Endodermal cell (in vitro differentiated cells): Measurements from ENCODE around the gene CHRDL1. TPM values are rescaled to one million over a fixed set of nuclear protein-coding genes. Genes with fewer than 3 reads are reported as not detected.

ENCODE experiments used
- DNase-seq: peaks from one replicate; pipeline ENCODE4 v3.0.0-alpha.2; 2017
- H3K27ac ChIP-seq: 2 replicates; pipeline ENCODE4 v1.5.1; 2013; ENCODE audit warnings: mild to moderate bottlenecking, low read depth, low read length, moderate library complexity
- H3K27me3 ChIP-seq: 2 replicates; pipeline ENCODE4 v1.6.1; 2013; ENCODE audit warnings: mild to moderate bottlenecking, low read length, moderate library complexity; ENCODE audit not compliant: insufficient read depth, control insufficient read depth, poor library complexity, severe bottlenecking
- H3K36me3 ChIP-seq: 2 replicates; pipeline ENCODE4 v1.7.0; 2013; ENCODE audit warnings: mild to moderate bottlenecking, low read length, moderate library complexity; ENCODE audit not compliant: control insufficient read depth, insufficient read depth
- H3K4me1 ChIP-seq: one replicate; pipeline ENCODE4 v1.7.0; 2013; ENCODE audit warnings: low read length; ENCODE audit not compliant: control insufficient read depth, insufficient read depth
- H3K4me3 ChIP-seq: 2 replicates; pipeline ENCODE4 v1.5.1; 2013; ENCODE audit warnings: mild to moderate bottlenecking, low read length, moderate library complexity
- H3K9ac ChIP-seq: 2 replicates; pipeline ENCODE4 v1.6.1; 2013; ENCODE audit warnings: mild to moderate bottlenecking, low read length, moderate library complexity; ENCODE audit not compliant: poor library complexity, severe bottlenecking; ENCODE audit errors: extremely low read depth
- H3K9me3 ChIP-seq: 2 replicates; pipeline ENCODE4 v1.6.1; 2013; ENCODE audit warnings: mild to moderate bottlenecking, low read length, moderate library complexity; ENCODE audit not compliant: control insufficient read depth
- H3K27ac Mint-ChIP-seq: 2 replicates; pipeline ENCODE4 v1.8.0; 2020; ENCODE audit warnings: mixed read lengths
- H3K27me3 Mint-ChIP-seq: 2 replicates; pipeline ENCODE4 v1.8.0; 2021; ENCODE audit warnings: mild to moderate bottlenecking, mixed read lengths; ENCODE audit not compliant: insufficient read depth
- H3K36me3 Mint-ChIP-seq: 2 replicates; pipeline ENCODE4 v1.8.0; 2020; ENCODE audit warnings: low read depth, mixed read lengths
- H3K4me1 Mint-ChIP-seq: 2 replicates; pipeline ENCODE4 v1.8.0; 2020; ENCODE audit warnings: mixed read lengths
- H3K4me3 Mint-ChIP-seq: 2 replicates; pipeline ENCODE4 v1.8.0; 2020; ENCODE audit warnings: mild to moderate bottlenecking, moderate library complexity, mixed read lengths
- H3K9me3 Mint-ChIP-seq: 2 replicates; pipeline ENCODE4 v1.8.0; 2020; ENCODE audit warnings: mild to moderate bottlenecking, mixed read lengths
- CTCF ChIP-seq: fragments of 200-600 bp; sonication (generic); conservative IDR thresholded peaks from 2 replicates; pipeline ENCODE4 v1.5.0; 2021; ENCODE audit warnings: antibody characterized with exemption, mild to moderate bottlenecking
- WGBS, 2 experiments: methylation state at CpG; one replicate each; pipeline versions ENCODE4 v1.1.5 to v1.1.7; 2013; ENCODE audit warnings: missing lambda C conversion rate in 2 of 2, mixed read lengths in 1 of 2; ENCODE audit not compliant: insufficient coverage in 1 of 2, insufficient read length in 1 of 2; 5-methylcytosine and 5-hydroxymethylcytosine counted together
- total RNA-seq, 2 donors: library from RNA; stranded (reverse); fragmentation: NEBNext Ultra II Directional in 1 of 2; extraction: Animal tissue kit (Norgen Biotek cat#: 25700) in 1 of 2; gene quantifications; 2 replicates in 1 of 2; 3 replicates in 1 of 2; pipeline ENCODE4 v1.2.1, GENCODE V29; 2021

Gene CHRDL1
- total RNA-seq, 2 donors from 2014 or later, result 2.2 to 3.6 TPM

DNA sequence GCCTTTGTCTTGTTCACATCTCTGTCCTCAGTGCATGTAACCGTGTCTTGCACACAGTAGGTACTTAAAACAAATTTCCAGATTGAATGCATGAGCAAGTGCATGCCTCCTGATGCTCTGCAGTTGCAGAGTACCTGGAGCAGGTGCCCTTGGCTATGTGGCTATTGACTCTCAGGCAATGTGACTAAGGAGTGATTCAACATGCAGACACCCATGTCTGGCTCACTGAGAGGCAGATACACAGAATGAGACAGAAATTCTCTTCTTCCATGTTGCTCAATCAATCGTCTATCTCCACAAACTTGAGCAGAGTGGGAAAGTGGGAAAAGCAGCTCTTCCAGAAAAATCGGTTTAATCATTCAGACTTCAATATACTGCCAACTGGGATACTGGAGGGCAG is 111.0 kb downstream of the CHRDL1 start:
- Histone ChIP-seq H3K9me3 (no peaks in the 10 kb centered on the region), H3K27me3 (no peaks in the 10 kb centered on the region), H3K9ac (no peak overlapping the region), H3K4me1 (no peaks in the 10 kb centered on the region), H3K36me3 (no peaks in the 10 kb centered on the region), H3K27ac (no peak overlapping the region), H3K4me3 (no peak overlapping the region)
- H3K9me3 Mint-ChIP-seq, result no peaks in the 10 kb centered on the region
- TF ChIP-seq CTCF, result no peak
- DNase-seq, result no peak
- H3K4me1 Mint-ChIP-seq, result no peaks in the 10 kb centered on the region
- no peak overlapping the region for H3K4me3 Mint-ChIP-seq
- H3K27me3 Mint-ChIP-seq, result no peaks in the 10 kb centered on the region
- no peaks in the 10 kb centered on the region for H3K36me3 Mint-ChIP-seq
- 60 to 75% methylated on average over 1 of the region's 3 CpGs for WGBS, 2 experiments
- H3K27ac Mint-ChIP-seq, result no peak overlapping the region

DNA sequence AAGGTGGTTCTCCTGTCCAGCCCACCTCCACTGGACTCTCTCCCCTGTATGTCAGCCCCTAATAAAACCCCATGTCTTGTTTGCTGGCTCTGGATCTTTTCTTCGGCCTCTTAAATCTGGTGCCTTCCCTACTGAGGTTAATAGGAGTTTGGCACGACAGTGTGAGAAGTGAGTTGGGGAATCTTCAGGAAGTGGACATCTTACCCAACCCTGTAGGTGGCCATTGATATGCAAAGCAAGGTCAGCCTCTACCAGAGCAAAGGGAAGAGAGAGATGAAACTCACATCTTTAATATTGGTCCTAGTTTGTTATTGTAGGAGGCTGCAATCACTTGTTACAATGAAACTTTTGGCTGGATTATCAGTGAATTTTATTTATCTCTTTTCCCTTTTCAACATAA is 111.7 kb downstream of the CHRDL1 start:
- WGBS, 2 experiments, result 55% methylated on average over 2 of the region's 2 CpGs; no CpG with 5 or more reads in 1 of the 2 experiments
- no peak for DNase-seq
- no peaks in the 10 kb centered on the region for H3K27me3 ChIP-seq
- Mint-ChIP-seq H3K36me3 (no peaks in the 10 kb centered on the region), H3K27ac (no peak overlapping the region), H3K27me3 (no peaks in the 10 kb centered on the region), H3K9me3 (no peaks in the 10 kb centered on the region), H3K4me1 (no peaks in the 10 kb centered on the region), H3K4me3 (no peak overlapping the region)
- H3K4me3 ChIP-seq, result no peak overlapping the region
- no peaks in the 10 kb centered on the region for H3K9me3 ChIP-seq
- no peak overlapping the region for H3K9ac ChIP-seq
- no peak for TF ChIP-seq CTCF
- no peak overlapping the region for H3K27ac ChIP-seq
- H3K4me1 ChIP-seq, result no peaks in the 10 kb centered on the region
- no peaks in the 10 kb centered on the region for H3K36me3 ChIP-seq

DNA sequence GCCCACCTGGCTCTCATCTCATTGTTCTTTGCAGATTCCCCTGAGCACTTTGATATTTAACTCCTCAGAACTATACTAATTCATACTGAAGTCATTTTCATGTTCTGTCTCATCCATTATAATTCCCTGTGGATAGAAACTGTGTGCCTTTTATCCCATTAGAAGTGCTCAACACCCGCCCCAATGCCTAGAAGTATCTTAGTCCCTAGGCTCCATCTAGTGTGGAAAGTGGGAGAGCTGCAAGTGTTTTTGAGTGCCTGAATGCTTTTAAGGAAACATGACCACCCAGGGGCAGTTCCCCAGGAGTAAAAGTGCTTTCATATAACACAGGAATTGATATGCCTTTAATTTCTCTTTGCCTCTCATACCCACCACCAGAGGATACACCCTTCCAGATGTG is 117.0 kb downstream of the CHRDL1 start:
- Mint-ChIP-seq H3K4me1 (no peaks in the 10 kb centered on the region), H3K27me3 (no peaks in the 10 kb centered on the region), H3K36me3 (no peaks in the 10 kb centered on the region), H3K4me3 (no peak overlapping the region), H3K27ac (no peak overlapping the region), H3K9me3 (no peaks in the 10 kb centered on the region)
- H3K9ac ChIP-seq, result no peak overlapping the region
- H3K4me3 ChIP-seq, result no peak overlapping the region
- H3K27me3 ChIP-seq, result no peaks in the 10 kb centered on the region
- H3K4me1 ChIP-seq, result no peaks in the 10 kb centered on the region
- WGBS, 2 experiments, result 67% methylated on average over 1 of the region's 1 CpG; no CpG with 5 or more reads in 1 of the 2 experiments
- no peaks in the 10 kb centered on the region for H3K36me3 ChIP-seq
- peak; percentile 50 for DNase-seq
- H3K27ac ChIP-seq, result no peak overlapping the region
- H3K9me3 ChIP-seq, result no peaks in the 10 kb centered on the region
- peak; percentile 68 for TF ChIP-seq CTCF
